Stimulated activated CD4-positive, alpha-beta T cell treated with anti-CD3 and anti-CD28 coated beads, Interleukin-12 subunit alpha, Interleukin-12 subunit beta, amount 100 ng/mL, for 24 hours (primary cell): ENCODE results near the gene ARHGEF25.

Experiments
- DNase-seq, 2 experiments: peaks; one replicate each; pipeline ENCODE4 v3.0.0-alpha.2; 2020; ENCODE audit warnings: low read depth in 2 of 2

Gene ARHGEF25

DNA sequence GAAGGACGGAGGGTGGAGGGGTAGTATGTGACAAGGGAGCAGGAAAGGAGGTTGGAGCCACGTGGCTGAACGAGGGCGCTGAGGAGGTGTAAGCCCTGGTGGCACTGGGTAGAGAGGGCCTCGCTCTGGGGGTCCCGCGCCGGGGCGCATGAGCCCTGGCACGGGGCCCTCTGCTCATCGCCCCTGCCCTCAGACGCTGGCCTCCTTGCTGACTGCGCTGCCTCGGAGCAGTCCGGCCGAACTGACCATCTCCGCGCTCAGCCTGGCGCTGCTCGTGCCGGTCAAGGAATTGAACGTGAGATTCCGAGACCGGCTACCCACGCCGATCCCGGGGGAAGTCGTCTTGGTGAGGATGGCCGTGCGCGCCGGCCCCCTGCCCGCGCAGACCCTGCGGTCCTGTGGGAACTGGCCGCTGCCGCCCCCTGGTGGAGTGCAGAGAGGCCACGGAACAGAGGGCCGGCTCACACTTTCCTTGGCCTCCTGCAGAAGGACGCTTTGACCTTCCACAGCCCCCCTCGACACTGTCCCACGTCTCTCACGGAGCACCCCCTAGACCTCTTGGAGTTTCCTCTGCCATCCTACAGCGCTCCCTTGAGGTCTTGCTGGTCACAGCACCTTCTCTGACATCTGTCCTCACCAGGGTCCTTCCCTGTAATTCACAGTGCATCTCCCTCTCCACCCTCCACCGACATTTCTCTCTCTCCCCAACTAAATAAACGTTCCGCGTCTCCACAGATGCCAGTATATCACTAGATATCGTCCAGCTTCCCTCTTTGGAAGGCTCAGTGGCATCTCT lies 10.5 kb downstream of the ARHGEF25 start:
- no peak for DNase-seq

DNA sequence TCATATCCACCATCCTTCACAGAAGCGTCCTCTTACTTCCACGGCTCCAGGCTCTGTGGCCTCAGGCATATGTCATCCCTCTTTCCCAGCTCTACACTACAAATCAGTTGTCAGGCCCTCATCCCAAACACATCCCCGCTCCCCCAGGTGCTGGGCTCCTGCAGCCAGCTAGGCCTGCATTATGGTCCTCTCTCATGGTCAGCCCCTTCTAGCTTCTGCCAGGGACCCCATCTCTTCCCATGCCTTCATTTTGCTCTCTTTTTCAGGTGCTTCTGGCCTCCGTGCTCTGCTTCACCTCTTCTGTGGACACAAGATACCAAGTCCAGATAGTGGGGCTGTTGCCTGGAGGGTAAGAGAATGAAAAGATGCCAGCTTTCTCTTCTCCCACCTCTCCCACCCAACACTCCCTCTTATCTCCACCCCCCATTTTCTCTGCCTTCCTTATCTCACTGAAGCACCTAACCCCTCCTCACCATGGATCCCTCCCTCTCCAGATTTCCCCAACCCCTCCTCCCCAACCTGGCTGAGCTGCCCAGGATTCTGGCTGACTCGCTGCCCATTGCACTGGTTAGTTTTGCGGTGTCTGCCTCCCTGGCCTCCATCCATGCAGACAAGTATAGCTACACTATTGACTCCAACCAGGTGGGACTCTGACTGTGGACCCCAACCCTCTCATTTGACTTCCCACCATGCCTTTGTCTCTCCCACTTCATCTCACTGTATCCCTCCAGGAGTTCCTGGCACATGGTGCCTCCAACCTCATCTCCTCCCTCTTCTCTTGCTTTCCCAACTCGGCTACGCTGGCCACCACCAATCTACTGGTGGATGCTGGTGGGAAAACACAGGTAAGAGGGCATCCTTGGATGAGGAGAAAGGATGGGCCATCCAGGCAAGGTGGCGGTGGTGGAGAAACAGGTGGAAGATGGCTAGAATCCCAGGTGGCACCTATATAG lies 11.3 kb downstream of the ARHGEF25 start:
- no peak for DNase-seq

DNA sequence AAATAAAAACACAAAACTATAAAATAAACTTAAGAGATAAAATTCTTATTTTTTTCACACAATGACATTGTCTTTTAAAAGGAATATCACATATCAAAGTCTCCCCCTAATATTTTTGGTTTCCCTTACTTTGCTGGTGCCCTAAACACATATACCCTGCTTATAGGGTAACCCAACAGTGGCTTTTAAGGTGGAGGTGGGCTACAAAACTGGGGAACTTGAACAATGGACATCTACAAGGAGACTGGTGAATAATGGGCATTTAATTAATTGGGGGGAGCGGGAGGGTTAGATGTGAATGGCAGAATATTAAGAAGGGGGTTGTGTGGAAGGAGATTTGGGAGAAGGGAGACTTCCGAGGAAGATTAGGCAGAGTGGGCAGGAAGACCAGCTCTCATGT lies 12.2 kb downstream of the ARHGEF25 start:
- no peak for DNase-seq

DNA sequence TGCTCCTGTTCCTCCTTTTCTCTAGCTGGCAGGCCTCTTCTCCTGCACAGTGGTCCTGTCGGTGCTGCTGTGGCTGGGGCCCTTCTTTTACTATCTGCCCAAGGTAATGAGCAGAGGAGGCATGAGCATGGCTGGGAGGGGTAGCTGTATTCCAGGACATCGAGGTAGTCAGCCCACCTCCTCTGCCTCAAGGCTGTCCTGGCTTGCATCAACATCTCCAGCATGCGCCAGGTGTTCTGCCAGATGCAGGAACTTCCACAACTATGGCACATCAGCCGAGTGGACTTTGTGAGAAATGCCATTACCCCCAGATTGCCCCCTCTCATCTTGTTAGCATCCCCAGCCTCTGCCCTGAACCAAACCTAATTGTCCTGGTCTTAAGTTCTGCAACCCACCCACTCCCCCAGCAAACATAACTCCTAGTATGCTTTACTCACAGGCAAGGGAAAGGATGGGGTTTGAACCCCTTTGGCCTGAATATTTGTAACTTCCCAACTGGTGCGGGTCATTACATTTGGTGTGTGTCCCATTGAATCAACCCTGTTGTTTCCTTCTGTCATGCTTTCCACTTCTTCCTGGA lies 12.7 kb downstream of the ARHGEF25 start:
- DNase-seq: no peak

DNA sequence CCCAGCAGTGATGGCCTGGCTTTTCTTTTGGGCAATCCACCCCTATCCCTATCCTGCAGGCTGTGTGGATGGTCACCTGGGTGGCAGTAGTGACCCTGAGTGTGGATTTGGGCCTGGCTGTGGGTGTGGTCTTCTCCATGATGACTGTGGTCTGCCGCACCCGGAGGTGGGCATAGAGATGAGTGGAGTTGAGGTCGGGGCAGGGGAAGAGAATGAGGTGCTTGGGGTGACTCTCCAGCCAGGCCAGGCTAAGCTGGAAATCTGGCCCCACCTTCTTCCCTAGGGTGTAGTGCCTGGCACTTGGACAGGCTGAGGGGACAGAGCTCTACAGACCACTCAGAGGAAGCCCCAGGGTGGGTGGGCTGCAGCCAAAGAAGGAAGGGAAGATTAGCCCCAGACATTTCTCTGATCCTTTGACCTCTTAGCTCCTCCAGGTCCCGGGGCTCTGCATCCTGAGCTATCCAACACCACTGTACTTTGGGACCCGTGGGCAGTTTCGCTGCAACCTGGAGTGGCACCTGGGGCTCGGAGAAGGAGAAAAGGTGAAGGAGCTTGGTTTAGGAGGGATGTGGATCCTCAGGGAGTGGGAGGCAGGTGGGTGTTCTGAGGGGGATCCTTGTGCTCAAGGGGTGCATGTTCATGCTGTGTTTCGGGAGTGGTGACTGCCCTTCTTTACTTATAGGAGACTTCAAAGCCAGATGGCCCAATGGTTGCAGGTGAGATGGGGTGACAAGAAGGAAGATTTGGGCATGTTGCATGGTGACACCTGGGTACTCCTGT lies 13.4 kb downstream of the ARHGEF25 start:
- no peak for DNase-seq

DNA sequence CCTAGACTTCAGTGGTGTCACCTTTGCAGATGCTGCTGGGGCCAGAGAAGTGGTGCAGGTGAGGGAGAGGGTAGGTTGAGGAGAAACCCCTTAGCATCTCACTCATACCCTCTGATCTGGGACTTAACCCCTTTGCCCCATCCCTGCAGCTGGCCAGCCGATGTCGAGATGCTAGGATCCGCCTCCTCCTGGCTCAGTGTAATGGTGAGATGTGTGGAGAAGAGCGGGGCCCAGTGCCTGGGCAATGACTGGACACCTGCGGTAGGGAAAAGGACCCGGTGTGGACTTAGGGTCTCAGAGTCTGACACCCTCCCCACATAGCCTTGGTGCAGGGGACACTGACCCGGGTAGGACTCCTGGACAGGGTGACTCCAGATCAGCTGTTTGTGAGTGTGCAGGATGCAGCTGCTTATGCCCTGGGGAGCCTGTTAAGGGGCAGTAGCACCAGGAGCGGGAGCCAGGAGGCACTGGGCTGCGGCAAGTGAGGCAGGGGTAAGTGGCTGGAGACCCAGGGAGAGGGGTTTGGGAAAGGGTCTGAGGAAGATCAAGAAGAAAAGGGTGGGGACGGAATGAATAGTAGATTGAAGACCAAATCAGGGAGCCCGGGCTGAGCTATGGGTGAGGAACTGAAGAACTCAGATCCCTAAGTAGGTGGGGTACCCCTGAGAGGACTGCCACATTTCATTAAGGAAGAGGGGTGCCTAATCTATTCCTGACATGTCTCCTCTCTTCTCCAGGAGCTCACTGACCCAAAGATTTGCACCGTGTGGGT lies 14.2 kb downstream of the ARHGEF25 start:
- no peak for DNase-seq

DNA sequence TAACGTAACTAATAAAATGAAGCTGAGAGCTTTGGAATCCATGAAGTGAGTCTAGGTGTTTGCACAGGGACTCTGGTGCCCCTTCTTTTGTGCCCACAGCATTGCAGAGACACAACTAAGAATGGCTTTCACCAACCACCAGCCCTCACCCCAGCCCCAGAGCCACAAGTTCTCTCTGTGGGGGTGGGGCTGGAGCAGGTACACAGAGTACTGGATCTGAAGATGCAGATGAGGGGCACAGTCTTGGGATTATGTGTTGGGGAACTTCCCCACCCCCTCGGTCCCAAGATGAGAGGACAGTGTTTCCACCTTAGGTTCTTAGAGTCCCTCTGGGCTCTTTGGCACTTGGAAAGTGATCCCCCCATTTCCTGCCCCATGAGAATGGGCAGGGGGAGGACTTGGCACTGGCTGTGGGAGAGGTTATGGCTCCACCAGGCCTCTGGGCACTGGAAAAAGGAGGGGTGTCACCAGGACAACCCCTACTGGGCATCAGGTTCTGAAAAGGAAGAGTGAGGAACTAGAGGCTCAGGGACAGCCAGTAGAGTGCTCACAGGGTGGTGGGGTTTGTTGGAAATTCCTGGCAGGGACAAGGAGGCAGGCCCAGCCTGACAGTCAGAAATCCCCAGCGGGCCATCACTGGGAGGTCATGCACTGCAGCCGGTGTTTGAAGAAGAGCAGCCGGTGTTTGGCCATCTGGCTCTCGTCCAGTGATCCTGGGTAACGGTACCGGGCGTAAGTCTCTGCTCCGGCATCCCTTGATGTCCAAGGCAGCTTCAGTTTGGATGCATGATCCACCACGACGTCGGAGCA lies 15.1 kb downstream of the ARHGEF25 start:
- no peak for DNase-seq

DNA sequence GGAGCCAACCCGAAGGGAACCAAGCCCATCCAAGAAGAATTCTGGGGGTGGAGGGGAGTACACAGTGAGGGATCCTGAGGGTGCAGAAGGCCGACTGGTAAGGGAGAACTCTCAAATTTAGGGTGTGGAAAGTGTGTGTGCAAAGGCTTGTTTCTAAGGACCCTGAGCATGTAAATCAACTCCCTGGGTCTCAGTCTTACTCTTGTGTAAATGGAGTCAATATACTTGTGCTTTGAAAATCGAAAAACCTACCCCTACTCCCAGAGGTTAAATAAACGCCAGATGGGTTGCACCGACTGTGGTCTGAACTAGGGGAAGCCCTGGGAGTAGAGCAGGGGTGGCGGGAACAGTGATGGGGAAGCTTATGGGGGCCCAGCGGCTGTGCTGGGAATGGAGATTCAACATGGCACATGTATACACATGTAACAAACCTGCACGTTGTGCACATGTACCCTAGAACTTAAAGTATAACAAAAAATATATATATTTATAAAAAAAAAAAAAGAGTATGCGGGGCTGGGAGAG lies 15.7 kb downstream of the ARHGEF25 start:
- no peak for DNase-seq

DNA sequence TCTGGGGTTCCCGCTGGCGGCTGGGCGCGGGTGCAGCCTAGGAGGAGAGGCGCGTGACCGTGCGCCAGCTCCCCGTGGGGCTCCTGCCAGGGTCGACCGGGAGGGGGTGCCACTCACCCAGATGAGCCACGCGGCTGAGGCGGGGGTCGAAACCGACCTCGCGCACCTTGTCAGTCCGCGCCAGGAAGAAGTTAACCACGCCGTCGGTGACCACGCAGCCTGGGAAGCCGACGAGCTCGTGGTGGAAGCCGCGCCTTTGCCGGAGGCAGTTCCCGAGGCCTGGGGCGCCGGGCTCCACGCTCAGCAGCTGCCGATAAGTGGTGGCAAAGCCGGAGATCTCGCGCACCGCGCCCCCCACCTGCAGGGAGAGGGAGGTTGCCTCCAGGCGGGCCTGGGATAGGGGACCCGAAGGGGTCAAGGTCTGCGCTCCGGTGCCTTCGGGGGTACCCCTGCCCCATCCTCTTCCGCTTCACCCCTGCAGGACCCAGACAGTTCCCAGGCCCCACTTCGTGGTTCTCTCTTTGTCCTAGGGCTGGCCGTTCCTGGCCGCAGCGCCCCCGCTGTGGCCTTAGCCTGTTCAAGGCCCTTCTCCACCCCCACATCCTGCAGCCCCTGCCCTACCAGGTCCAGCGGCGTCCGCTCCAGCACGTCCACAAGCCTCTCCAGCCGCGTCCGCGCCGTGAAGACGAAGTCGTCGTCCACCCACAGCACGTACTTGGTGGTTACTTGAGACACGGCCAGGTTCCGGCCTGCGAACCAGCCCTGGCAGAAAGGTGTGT lies 16.5 kb downstream of the ARHGEF25 start:
- DNase-seq: no peak

DNA sequence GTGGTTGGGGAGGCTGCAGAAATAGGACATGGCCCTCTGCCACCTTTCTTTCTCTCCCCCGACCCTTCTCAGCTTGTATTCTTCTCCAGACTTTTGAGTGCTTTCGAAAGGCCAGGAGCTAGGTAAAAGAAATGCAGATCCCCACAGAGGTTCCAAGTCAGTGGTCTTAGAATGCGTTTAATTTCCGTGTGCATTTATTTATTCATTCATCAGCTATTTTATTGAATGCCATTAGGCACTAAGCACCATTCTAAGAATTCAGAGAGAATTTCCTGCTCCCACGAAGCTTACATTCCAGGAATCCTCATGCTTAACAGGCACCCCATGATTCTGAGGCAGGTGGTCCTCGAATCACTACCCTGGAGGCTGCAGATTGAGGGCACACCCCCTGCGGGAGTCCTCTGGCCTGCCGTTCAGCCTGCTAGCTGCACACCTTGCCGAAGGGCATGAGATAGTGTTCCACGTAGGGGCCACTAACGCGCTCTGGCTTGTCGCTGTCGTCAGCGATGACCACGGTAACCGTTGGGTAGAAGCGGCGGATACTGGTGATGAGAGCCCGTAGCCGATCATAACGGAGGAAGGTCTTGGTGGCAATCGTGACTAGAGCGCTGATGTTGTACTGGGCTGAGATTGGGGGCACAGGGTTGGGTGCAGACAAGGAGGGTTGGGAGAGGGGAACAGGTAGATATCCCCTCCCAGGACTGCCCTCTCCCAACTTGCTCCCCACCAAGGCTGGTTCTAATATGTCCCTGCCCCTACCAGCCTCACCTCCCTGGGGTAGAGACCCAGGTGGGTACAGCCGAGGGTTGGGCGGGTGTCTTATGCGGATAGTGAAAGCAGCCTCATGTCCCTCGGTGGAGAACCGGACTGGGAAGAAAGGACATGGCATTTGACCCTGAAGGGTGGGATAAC lies 17.3 kb downstream of the ARHGEF25 start:
- DNase-seq: no peak

DNA sequence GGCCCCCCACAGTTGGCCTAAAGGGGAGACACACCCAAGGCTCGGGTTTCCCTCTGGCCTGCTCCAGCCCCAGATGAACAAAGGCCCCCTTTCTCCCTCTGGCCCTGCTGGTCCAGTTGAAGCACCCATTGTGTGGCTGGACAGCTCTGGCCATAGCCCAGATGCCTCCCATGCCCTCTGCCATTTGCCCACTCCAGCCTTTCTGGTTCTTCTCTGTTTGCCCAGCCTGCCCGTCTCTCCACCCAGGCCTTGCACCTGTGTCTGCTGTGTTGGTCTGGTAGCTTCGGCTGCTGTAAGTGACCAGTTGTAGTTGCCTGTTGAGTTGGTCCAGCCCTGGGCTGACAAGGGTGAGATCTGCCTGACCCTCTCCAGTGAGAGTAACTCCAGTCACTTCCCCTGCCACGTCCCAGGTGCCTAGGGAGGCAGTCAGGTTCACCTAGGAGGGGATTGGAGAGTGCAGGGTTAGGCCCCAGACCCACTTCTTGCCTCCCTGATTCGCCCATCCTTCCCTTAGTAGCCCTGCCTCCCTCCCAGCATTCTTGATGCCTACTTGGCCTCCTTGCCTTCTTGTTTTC lies 18.7 kb downstream of the ARHGEF25 start:
- DNase-seq: no peak

DNA sequence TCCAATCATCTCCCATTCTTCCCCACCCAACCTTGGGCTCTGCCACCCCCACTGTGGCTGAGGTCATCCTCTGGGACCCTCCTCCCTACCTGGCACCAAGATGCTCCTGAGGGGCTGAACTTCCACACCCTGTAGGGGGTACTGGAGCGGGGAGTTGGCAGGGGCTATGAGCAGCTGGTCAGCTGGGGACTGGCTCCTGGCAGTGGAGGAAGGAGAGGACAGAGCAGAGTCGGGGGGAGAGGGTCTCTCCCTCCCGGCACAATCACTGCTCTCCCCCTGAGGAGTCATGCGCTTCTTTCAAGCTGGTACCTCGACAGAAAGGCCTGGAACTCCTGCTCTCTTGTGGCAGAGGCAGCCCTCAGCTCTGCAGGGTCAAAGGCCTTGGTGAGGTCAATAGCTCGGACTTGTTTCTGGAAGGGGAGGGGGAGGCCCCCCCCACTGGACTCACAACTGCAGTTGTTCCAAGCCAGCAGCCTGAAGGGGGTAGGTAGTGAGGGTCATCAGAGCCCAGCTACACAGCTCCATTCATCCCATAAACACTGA lies 19.7 kb downstream of the ARHGEF25 start:
- no peak for DNase-seq

DNA sequence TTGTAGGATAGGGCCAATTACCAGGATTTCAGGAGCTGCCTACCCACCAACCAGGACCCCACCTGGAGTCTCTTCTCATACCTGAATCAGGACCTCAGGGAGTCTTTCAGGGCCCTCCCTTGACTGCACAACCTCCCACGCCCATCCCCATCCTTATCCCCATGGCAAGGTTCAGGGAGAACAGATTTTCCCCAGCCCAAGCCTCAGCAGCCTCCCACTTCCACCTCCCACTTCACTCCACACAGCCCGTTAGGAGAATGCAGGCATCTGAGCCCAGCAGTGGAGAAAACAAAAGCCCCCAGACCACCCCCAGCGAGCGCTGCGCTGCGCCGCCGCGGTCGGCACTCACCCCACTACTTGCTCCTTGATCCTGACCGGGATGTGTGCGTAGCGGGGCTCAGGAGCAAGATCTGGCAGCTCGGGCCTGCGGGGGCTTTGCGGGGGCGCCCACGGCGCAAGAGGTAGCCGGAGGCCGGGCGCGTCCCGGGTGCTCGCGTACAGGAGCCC lies 20.4 kb downstream of the ARHGEF25 start:
- DNase-seq: no peak

DNA sequence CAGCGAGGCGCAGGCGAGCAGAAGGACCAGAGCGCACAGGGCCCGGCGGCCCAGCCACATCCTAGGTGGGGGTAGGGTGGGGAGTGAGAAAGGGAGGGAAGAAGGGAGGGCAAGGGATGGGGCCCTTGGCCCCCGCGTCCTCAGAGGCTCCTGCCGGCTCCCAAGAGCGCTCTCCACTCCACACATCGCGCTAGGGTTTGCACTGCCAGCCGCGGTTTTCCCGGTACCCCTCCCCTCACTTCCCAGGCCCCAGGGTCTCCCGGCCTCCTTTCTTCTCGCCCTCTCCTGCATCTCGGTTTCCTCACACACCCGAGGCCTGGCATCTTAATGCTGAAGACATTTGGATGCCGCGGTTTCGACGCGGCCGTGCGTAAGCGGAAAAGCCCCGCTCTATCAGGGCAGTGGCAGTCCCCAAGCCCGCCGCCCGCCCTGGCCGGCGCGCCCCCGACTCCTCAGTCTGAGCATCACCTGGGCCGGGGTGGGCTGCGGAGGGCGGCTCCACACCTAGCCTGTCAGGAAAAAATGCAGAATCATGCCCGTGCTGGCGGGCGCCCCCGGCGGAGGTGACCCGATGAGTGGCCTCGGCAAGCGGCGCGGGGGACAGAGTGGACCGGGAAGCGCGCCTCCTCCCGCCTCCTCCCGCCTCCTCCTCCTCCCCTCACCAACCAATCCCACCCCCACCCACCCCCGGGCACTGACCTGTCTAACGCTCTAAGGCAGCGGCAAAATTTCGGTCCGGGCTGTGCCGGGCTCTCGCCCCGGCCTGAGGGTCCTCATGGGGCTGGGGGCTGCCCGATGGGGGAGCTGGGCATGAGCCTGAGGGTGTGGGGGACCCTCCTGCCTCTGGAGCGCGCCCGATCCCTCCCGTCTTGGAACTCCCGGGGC lies 21.1 kb downstream of the ARHGEF25 start:
- no peak for DNase-seq

DNA sequence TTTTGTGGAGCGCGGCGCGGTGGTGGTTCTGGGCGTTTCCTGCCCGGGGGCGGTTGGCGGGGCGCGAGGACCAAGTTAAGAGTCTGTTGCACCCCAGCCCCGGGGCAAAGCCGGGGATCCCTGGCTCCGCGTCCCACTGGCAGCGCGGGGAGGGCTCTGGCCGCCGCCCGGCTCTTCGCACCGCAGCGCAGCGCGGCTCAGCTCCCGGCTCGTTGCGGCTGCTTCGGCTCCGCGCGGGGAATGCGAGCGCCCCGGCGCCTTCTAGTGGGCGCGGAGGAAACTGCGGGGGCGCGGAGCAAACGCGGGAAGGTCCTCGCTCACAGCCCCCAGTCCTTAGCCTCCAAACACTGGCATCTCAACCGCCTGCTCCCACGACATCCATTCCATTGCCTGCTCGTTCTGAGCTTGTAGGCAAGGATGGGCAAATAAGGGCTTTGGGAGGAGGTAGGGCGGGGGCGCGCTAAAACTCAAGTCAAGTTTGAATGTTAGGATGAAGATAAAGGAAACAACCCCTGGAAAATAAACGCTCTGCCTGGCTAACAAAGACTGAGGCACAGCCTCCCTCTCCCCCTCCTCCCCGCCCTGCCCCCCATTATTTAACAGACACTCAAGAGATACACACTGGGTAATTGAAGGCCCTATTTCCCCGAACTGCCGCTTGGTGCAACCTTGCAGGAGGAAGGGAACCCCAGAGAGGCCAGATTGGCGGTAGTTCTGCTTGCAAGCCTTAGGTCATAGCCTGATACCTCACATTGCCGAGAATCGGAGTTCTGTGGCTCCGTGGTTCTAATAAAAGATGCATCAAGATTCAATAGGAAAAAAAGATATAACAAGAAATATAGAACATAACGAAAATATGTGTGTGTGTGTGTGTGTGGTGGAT lies 22.0 kb downstream of the ARHGEF25 start, which contains the start of gene B4GALNT1:
Gene B4GALNT1, minus strand, starts transcription at position 244 of the 883 bp plus-strand sequence. CDS start 1,069 bp downstream, outside the sequence.
- DNase-seq: peak in 1 of 2 experiments; percentile 62
